MCF 10A (cell line): ENCODE data around the gene TRIM72. TPM values are rescaled to one million over a fixed set of nuclear protein-coding genes. Genes with fewer than 3 reads are reported as not detected.
A peak's percentile ranks its signal among the peaks of the same experiment; 100 is the strongest.
"Not testable (repeated sequence)": the region's sequence is repeated elsewhere in the genome, so short reads cannot be mapped to it uniquely, and the experiment has no call there.

Source experiments
- Bru-seq: library from RNA; stranded (reverse); fragments of 400-500 nt; gene quantifications from one replicate; lab custom pipeline; 2021; lab: Mats Ljungman, UMichigan
- BruChase-seq, 2 experiments: library from RNA; stranded (reverse); fragments of 400-500 nt; gene quantifications; one replicate each; lab custom pipeline; 2021; lab: Mats Ljungman, UMichigan
- BruUV-seq: library from RNA; stranded (reverse); fragments of 400-500 nt; replicated peaks from 2 replicates; lab custom pipeline; 2021; lab: Mats Ljungman, UMichigan
- CTCF ChIA-PET: fragments of 300-600 bp; sonication (Branson Sonifier 250); formaldehyde crosslinking; extraction: SDS; loops from one replicate; lab custom pipeline; 2021; ENCODE audit warnings: antibody characterized with exemption, inconsistent platforms; lab: Yijun Ruan, JAX
- POLR2A ChIA-PET: fragments of 300-600, 350-650 bp; sonication (Branson Sonifier 250); formaldehyde crosslinking; extraction: SDS; loops from one replicate; lab custom pipeline; 2020; ENCODE audit warnings: antibody characterized with exemption, inconsistent platforms; lab: Yijun Ruan, JAX
- DNase-seq: peaks from one replicate; pipeline ENCODE4 v3.0.0-alpha.2; 2018; ENCODE audit not compliant: unreplicated experiment
- H3K27ac Mint-ChIP-seq: one replicate; pipeline ENCODE4 v1.8.0; 2022; ENCODE audit warnings: mild to moderate bottlenecking, low read depth, mixed read lengths; ENCODE audit not compliant: unreplicated experiment
- H3K27me3 Mint-ChIP-seq: one replicate; pipeline ENCODE4 v1.8.0; 2022; ENCODE audit warnings: mixed read lengths; ENCODE audit not compliant: insufficient read depth, unreplicated experiment
- H3K36me3 Mint-ChIP-seq: one replicate; pipeline ENCODE4 v1.8.0; 2022; ENCODE audit warnings: mild to moderate bottlenecking, moderate library complexity, mixed read lengths; ENCODE audit not compliant: insufficient read depth, unreplicated experiment
- H3K4me1 Mint-ChIP-seq: one replicate; pipeline ENCODE4 v1.8.0; 2022; ENCODE audit warnings: mixed read lengths; ENCODE audit not compliant: insufficient read depth, unreplicated experiment
- H3K4me3 Mint-ChIP-seq: one replicate; pipeline ENCODE4 v1.8.0; 2022; ENCODE audit warnings: mild to moderate bottlenecking, moderate library complexity, mixed read lengths; ENCODE audit not compliant: unreplicated experiment
- H3K9me3 Mint-ChIP-seq: one replicate; pipeline ENCODE4 v1.8.0; 2022; ENCODE audit warnings: mixed read lengths; ENCODE audit not compliant: unreplicated experiment
- CTCF ChIP-seq: fragments of 200-600 bp; IDR thresholded peaks from one replicate; pipeline ENCODE4 v1.8.0; 2022; ENCODE audit warnings: antibody characterized with exemption, mild to moderate bottlenecking; ENCODE audit not compliant: unreplicated experiment
- intact Hi-C: fragments of 100-400 bp; cut with micrococcal nuclease; formaldehyde crosslinking; loops from 2 replicates; pipeline ENCODE4 v1.14.1; 2022
- long read RNA-seq: library from polyadenylated mRNA; stranded (forward); transcript quantifications from one replicate; pipeline ENCODE4 v2.0.0, GENCODE V29; 2022
- total RNA-seq: library from RNA; stranded (reverse); gene quantifications from 2 replicates; pipeline ENCODE4 v1.2.3, GENCODE V29; 2022

The TRIM72 gene
- total RNA-seq, result not detected in 2 replicates
- not detected for Bru-seq, nascent RNA
- percentile 19 among the genes with signal in this experiment for BruChase-seq, experiment 1, labeled RNA remaining after a 6-hour chase
- percentile 5 among the genes with signal in this experiment for BruChase-seq, experiment 2, labeled RNA remaining after a 2-hour chase
- long read RNA-seq, result 0 reads

- ChIA-PET POLR2A (interaction anchor here (0.6 kb wide), 1 partner anchor 32 kb away, joined by 3 read pairs; no protein-coding TSS in a partner anchor), CTCF (interaction anchor here (0.7 to 0.8 kb wide), 2 partner anchors 13 to 89 kb away, joined by 3 read pairs; no protein-coding TSS in a partner anchor)
- no peak within 1 kb of the TSS for H3K27ac Mint-ChIP-seq
- no peak for DNase-seq
- no peaks in the 10 kb centered on the region for H3K36me3 Mint-ChIP-seq
- no peak for TF ChIP-seq CTCF
- H3K4me3 Mint-ChIP-seq, result peak within 1 kb of the TSS; percentile 49
- no TSS peak for BruUV-seq
- no peaks in the 10 kb centered on the region for H3K9me3 Mint-ChIP-seq
- H3K27me3 Mint-ChIP-seq, result peaks cover 45% of the 10 kb centered on the region
- no peaks in the 10 kb centered on the region for H3K4me1 Mint-ChIP-seq
- intact Hi-C loops, result no loop called here
Measured at GRCh38 chr16:31213877-31214707, at the start of gene TRIM72. Gene TRIM72 (plus strand): TSS chr16:31214119. CDS start chr16:31214739, 620 bp downstream.

- POLR2A ChIA-PET, result interaction anchor here (0.5 kb wide), 1 partner anchor 276 kb away, joined by 4 read pairs; the partner anchor contains the start of gene ZNF843
- H3K4me1 Mint-ChIP-seq, result no peaks in the 10 kb centered on the region
- H3K27ac Mint-ChIP-seq, result no peak overlapping the region
- intact Hi-C loops, result no loop called here
- TF ChIP-seq CTCF, result no peak
- H3K9me3 Mint-ChIP-seq, result no peaks in the 10 kb centered on the region
- H3K36me3 Mint-ChIP-seq, result no peaks in the 10 kb centered on the region
- H3K4me3 Mint-ChIP-seq, result no peak overlapping the region
- no TSS peak for BruUV-seq
- no peak for DNase-seq
- no peaks in the 10 kb centered on the region for H3K27me3 Mint-ChIP-seq
- CTCF ChIA-PET, result interaction anchor here (0.7 to 2.3 kb wide), 4 partner anchors 12 to 49 kb away, joined by 3 to 7 read pairs (median 4); no protein-coding TSS in a partner anchor
Measured at GRCh38 chr16:31167315-31167714, 46.6 kb upstream of the TRIM72 start.

GRCh38 chr16:31168848-31169247, 45.1 kb upstream of the TRIM72 start:
- no peaks in the 10 kb centered on the region for H3K27me3 Mint-ChIP-seq
- no peaks in the 10 kb centered on the region for H3K36me3 Mint-ChIP-seq
- no peaks in the 10 kb centered on the region for H3K9me3 Mint-ChIP-seq
- H3K27ac Mint-ChIP-seq, result no peak overlapping the region
- ChIA-PET CTCF (interaction anchor here (1.2 to 1.4 kb wide), 2 partner anchors 10 to 78 kb away, joined by 3 read pairs; no protein-coding TSS in a partner anchor), POLR2A (no interaction called here)
- DNase-seq, result peak; percentile 41
- intact Hi-C loops, result no loop called here
- H3K4me3 Mint-ChIP-seq, result no peak overlapping the region
- BruUV-seq, result no TSS peak
- TF ChIP-seq CTCF, result no peak
- H3K4me1 Mint-ChIP-seq, result no peaks in the 10 kb centered on the region

GRCh38 chr16:31170048-31170447, 43.9 kb upstream of the TRIM72 start:
- CTCF ChIA-PET, result interaction anchor here (0.6 kb wide), 1 partner anchor 28 kb away, joined by 4 read pairs; no protein-coding TSS in a partner anchor
- H3K36me3 Mint-ChIP-seq, POLR2A ChIA-PET, H3K4me3 Mint-ChIP-seq, BruUV-seq, H3K27ac Mint-ChIP-seq, H3K9me3 Mint-ChIP-seq, H3K27me3 Mint-ChIP-seq, H3K4me1 Mint-ChIP-seq, DNase-seq, intact Hi-C loops: not testable (repeated sequence)
